Epidermal melanocyte (primary cell): ENCODE measurements around the gene ETV6.
"Not testable (repeated sequence)": the region's sequence is repeated elsewhere in the genome, so short reads cannot be mapped to it uniquely, and the experiment has no call there.

Source experiments
- DNase-seq: peaks from one replicate; pipeline ENCODE4 v3.0.0; 2011; ENCODE audit warnings: low spot score; ENCODE audit not compliant: insufficient read length

ETV6 gene

GRCh38 chr12:11907625-11908024 lies 258.2 kb downstream of the ETV6 start:
- DNase-seq, result no peak

- DNase-seq, result not testable (repeated sequence)
These were observed 259.9 kb downstream of the ETV6 start for GRCh38 chr12:11909406-11909805.

DNA sequence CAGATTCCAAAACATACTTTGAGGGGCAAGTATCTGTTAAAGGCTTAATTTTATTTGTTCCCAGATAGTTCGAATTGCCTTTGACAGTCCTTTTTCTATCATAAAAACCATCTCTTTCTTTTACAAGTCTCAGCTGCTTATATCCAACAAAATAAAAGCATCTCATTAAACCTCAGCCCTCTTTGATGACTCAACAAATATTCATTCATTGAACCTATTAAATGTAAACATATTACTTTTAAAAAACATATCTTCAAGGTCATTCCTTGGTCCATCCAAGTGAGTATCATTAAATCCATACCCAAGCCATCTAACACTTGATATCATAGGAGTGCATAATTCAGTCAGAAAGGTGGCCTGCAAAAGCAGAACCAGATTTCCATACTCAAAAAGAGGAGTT lies 266.6 kb downstream of the ETV6 start:
- DNase-seq, result no peak

- DNase-seq, result no peak
These were observed 267.3 kb downstream of the ETV6 start for GRCh38 chr12:11916771-11917170.

DNA sequence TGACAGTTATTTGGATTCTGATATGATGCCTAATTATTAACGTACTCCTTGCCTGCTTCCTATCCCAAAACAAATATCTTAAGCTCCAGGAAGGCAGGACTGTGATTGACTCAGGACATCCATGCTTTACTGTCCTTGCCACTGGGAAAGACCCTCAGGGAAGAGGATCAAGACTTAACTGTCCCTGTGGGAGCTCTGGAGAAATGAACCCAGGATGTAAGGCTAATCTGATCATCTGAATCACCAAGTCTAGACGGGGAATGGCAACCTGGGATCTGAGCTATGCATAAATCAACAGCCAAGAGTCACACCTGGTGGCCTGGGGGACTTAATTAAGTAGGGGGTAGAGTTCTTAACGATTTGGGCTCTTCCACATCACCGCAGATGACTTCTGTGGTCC lies 268.0 kb downstream of the ETV6 start:
- no peak for DNase-seq

DNA sequence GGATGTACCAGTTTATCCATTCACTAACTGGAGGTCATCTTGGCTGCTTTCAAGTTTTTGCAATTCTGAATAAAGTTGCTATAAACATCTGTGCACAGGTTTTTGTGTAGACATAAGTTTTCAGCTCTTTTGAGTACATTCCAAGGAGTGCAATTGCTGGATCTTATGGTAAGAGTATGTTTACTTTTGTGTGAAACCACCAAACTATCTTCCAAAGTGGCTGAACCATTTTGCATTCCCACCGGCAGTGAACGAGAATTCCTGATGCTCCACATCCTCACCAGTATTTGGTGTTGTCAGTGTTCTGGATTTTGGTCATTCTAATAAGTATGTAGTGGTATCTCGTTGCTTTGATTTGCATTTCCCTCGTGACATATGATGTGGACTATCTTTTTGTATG lies 270.8 kb downstream of the ETV6 start:
- no peak for DNase-seq

GRCh38 chr12:11922361-11922760 lies 272.9 kb downstream of the ETV6 start:
- DNase-seq, result no peak

GRCh38 chr12:11923067-11923466 lies 273.6 kb downstream of the ETV6 start:
- DNase-seq, result no peak

DNA sequence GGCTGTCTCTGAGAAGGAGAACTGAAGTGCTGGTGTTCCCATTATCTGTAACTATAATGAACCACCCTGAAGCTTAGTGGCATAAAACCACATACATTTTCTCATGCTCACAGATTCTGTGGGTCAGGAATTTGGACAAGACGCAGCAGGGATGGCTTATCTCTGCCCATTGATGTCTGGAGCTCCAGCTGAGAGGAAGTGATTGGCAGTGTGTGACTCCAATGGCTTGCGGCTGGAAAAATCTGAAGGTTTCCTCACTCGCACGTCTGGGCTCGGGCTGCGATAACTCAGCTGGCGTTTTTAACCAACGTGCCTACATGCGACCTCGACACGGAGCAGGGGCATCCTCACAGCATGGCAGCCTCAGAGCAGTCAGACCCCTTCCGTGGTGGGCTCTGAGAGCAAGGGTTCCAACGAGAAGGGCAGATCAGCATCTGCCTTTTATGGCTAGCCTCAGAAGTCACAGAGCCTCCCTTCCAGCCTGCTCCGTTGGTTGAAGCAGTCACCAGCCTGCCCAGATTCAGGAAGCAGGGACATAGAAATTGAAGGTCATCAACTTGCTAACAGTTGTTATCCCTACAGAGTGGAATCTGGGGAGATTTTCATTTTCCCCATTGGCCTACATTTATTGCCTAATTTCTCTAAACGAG lies 277.9 kb downstream of the ETV6 start:
- no peak for DNase-seq

DNA sequence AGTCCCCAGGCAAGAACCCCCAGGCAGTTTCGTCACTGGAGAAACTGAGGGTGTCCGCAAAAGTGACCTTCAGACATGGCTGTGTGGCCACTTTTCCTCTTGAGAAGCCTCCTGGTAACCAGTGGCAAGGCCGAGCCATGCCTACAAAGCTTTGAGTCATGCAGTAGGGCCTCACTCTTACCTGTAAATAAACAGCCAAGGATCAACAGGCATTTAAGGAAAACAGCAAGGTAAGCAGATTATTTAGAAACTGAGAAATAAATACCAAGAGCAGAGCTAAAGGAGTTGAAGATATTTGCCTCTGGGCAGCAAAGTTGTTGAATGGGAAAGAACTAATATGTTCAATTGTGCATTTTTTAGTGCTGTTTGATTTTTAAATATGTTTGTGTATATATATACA lies 280.2 kb downstream of the ETV6 start:
- DNase-seq, result no peak

GRCh38 chr12:11939223-11939622 lies 289.7 kb downstream of the ETV6 start:
- DNase-seq, result no peak

- no peak for DNase-seq
These were observed 292.3 kb downstream of the ETV6 start for GRCh38 chr12:11941606-11942337.

DNA sequence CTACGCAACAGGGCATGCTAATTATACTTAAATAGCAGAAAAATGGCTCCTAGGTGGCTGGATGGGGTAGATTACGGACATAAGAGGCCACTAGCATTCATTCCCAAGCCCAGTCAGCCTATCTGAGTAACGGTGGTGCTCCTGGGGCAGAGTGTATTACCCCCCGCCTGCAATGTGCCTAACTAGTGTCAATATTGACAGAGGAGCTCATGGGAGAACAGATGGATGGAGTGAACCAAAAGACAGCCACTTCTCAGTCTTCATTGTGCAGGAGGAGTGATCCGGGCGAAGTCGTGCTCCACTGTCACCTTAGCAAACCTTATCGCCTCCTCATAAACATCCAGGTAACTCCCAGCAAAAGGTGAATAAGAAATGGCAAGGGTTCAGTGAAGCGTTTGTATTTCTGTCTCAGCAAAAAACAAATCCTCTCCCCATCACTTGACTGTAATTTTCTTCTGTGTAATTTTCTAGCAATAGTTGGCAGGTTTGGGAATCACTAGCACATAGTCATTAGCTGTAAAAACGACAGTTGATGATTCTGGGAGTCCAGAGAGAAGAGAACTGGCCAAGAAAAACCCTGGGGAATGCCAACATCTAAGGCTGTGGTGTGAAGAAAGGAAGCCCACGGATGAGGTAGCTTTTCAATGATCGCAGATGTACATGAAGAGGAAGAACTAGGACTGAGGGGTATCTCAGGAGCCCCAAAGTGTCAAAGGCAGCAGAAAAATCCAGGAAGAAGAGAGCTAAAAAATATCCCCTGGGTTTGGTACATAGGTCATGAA lies 294.6 kb downstream of the ETV6 start:
- DNase-seq, result no peak
